ENCODE measurements around the gene LRP1B.

Gene LRP1B

DNA sequence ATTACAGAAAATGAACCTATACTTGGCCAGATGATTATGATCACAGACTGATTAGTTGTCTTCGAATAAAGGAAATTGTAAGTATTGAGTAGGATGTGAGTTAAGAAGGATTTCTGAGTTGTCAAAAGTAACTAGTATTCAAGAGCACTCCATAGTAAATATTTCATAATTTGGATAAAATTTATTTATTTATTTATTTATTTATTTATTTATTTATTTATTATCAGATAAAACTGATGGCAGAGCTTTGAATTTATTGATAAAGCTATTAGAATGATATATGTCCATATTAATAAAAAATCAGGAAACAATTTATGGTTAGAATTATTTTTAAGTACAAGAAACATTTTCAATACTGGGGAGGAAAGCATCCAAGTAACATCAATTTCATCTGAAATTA, 1634.1 kb downstream of the LRP1B start:
- Histone ChIP-seq H3K79me2 (ENCODE audit: insufficient read depth, low read length) (no peaks in the 10 kb centered on the region), H3K9me3 (ENCODE audit: insufficient read depth, low read depth, low read length) (no peaks in the 10 kb centered on the region), H3K27me3 (ENCODE audit: insufficient read depth, low read length, poor library complexity, severe bottlenecking) (no peaks in the 10 kb centered on the region), H3K36me3 (ENCODE audit: insufficient read depth, low read length) (no peaks in the 10 kb centered on the region), H3K4me3 (ENCODE audit: low read length, poor library complexity, severe bottlenecking) (no peak overlapping the region), H3K9me2 (replicated peaks; ENCODE audit: low read depth, low read length) (no peaks in the 10 kb centered on the region), H3K4me2 (ENCODE audit: low read depth, low read length, poor library complexity, severe bottlenecking) (no peak overlapping the region), H3K9ac (ENCODE audit: low read depth, low read length, poor library complexity, severe bottlenecking) (no peak overlapping the region), H4K20me1 (ENCODE audit: insufficient read depth, low read length, poor library complexity, severe bottlenecking) (no peaks in the 10 kb centered on the region), H3K4me1 (ENCODE audit: insufficient read depth, low read length, poor library complexity, severe bottlenecking) (no peaks in the 10 kb centered on the region), H2AFZ (ENCODE audit: low read length) (no peak overlapping the region), H3F3A (ENCODE audit: low read depth) (no peaks in the 10 kb centered on the region)
- TF ChIP-seq EZH2phosphoT487 (IDR thresholded peaks at IDR 0.05; ENCODE audit: borderline replicate concordance), result no peak
- TF ChIP-seq, protein P1, sequence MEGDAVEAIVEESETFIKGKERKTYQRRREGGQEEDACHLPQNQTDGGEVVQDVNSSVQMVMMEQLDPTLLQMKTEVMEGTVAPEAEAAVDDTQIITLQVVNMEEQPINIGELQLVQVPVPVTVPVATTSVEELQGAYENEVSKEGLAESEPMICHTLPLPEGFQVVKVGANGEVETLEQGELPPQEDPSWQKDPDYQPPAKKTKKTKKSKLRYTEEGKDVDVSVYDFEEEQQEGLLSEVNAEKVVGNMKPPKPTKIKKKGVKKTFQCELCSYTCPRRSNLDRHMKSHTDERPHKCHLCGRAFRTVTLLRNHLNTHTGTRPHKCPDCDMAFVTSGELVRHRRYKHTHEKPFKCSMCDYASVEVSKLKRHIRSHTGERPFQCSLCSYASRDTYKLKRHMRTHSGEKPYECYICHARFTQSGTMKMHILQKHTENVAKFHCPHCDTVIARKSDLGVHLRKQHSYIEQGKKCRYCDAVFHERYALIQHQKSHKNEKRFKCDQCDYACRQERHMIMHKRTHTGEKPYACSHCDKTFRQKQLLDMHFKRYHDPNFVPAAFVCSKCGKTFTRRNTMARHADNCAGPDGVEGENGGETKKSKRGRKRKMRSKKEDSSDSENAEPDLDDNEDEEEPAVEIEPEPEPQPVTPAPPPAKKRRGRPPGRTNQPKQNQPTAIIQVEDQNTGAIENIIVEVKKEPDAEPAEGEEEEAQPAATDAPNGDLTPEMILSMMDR (conservative IDR thresholded peaks at IDR 0.05; ENCODE audit: low read length), result no peak

DNA sequence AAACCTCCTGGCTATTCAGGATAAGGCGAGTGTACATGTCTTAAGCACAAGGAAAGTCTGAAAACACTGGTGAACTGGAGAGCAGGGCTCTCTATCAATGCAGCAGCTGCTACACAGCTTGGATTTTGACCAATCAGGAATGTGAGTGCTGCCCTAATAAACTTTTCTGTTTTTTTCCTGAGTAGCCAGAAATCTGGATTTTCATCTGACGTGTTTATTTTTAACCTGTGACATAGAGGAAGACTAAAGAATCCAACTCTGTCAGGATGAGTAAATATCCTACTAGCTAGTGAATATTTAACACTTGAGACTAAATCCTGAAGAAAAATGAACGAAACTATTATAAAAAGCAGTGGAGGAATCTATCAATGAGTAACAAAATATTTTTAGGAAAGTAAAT, 1638.9 kb downstream of the LRP1B start:
- Histone ChIP-seq H3K4me2 (ENCODE audit: low read depth, low read length, poor library complexity, severe bottlenecking) (no peak overlapping the region), H3K9me3 (ENCODE audit: insufficient read depth, low read depth, low read length) (no peaks in the 10 kb centered on the region), H3K9me2 (replicated peaks; ENCODE audit: low read depth, low read length) (no peaks in the 10 kb centered on the region), H4K20me1 (ENCODE audit: insufficient read depth, low read length, poor library complexity, severe bottlenecking) (no peaks in the 10 kb centered on the region), H3K4me1 (ENCODE audit: insufficient read depth, low read length, poor library complexity, severe bottlenecking) (no peaks in the 10 kb centered on the region), H3K79me2 (ENCODE audit: insufficient read depth, low read length) (no peaks in the 10 kb centered on the region), H3K9ac (ENCODE audit: low read depth, low read length, poor library complexity, severe bottlenecking) (no peak overlapping the region), H3F3A (ENCODE audit: low read depth) (no peaks in the 10 kb centered on the region), H3K36me3 (ENCODE audit: insufficient read depth, low read length) (no peaks in the 10 kb centered on the region), H2AFZ (ENCODE audit: low read length) (no peak overlapping the region), H3K4me3 (ENCODE audit: low read length, poor library complexity, severe bottlenecking) (no peak overlapping the region), H3K27me3 (ENCODE audit: insufficient read depth, low read length, poor library complexity, severe bottlenecking) (no peaks in the 10 kb centered on the region)
- TF ChIP-seq EZH2phosphoT487 (IDR thresholded peaks at IDR 0.05; ENCODE audit: borderline replicate concordance), result no peak
- TF ChIP-seq, protein P1 (conservative IDR thresholded peaks at IDR 0.05; ENCODE audit: low read length), result no peak

DNA sequence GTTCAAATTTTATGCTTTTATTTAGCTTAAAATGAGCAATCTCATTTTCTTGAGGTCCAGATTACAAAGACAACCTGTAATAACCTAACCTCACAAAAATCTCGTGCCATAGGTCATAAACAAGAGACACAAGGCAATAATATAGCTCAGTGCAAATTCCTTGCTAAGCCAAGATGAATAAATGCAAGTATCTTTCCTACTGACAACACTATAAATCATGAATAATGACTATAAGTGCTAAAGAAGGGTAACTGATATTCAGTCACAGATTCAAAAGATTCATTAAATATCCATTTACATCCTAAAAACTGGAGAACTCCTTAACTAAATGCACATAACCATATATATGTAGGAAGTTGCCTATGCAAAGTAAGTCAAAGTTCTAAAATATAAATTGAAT, 1641.6 kb downstream of the LRP1B start:
- no peak overlapping the region for H3K4me3 ChIP-seq (ENCODE audit: low read length, poor library complexity, severe bottlenecking)
- no peaks in the 10 kb centered on the region for H3K36me3 ChIP-seq (ENCODE audit: insufficient read depth, low read length)
- no peak overlapping the region for H3K4me2 ChIP-seq (ENCODE audit: low read depth, low read length, poor library complexity, severe bottlenecking)
- no peak overlapping the region for H3K9ac ChIP-seq (ENCODE audit: low read depth, low read length, poor library complexity, severe bottlenecking)
- no peaks in the 10 kb centered on the region for H3F3A ChIP-seq (ENCODE audit: low read depth)
- no peak overlapping the region for H2AFZ ChIP-seq (ENCODE audit: low read length)
- no peaks in the 10 kb centered on the region for H3K9me2 ChIP-seq (replicated peaks; ENCODE audit: low read depth, low read length)
- no peaks in the 10 kb centered on the region for H3K4me1 ChIP-seq (ENCODE audit: insufficient read depth, low read length, poor library complexity, severe bottlenecking)
- H4K20me1 ChIP-seq (ENCODE audit: insufficient read depth, low read length, poor library complexity, severe bottlenecking), result no peaks in the 10 kb centered on the region
- no peaks in the 10 kb centered on the region for H3K27me3 ChIP-seq (ENCODE audit: insufficient read depth, low read length, poor library complexity, severe bottlenecking)
- no peaks in the 10 kb centered on the region for H3K79me2 ChIP-seq (ENCODE audit: insufficient read depth, low read length)
- no peaks in the 10 kb centered on the region for H3K9me3 ChIP-seq (ENCODE audit: insufficient read depth, low read depth, low read length)
- TF ChIP-seq, protein P1 (conservative IDR thresholded peaks at IDR 0.05; ENCODE audit: low read length), result no peak
- no peak for TF ChIP-seq EZH2phosphoT487 (IDR thresholded peaks at IDR 0.05; ENCODE audit: borderline replicate concordance)
